Bronchial epithelial cell (primary cell): ENCODE measurements around the gene SLC36A4. TPM values are rescaled to one million over a fixed set of nuclear protein-coding genes. Genes with fewer than 3 reads are reported as not detected.

ENCODE experiments used
- DNase-seq: peaks from one replicate; pipeline ENCODE4 v3.0.0-alpha.2; 2010; ENCODE audit warnings: low read depth
- FAIRE-seq: peaks from 2 replicates; lab custom pipeline; 2011; peaks lifted over from hg19 to GRCh38; lab: Jason Lieb, UNC
- H3K27me3 ChIP-seq: 2 replicates; pipeline ENCODE4 v1.5.1; 2011; ENCODE audit warnings: low read length; ENCODE audit not compliant: control insufficient read depth, insufficient read depth
- H3K36me3 ChIP-seq: 2 replicates; pipeline ENCODE4 v1.5.1; 2011; ENCODE audit warnings: low read length; ENCODE audit not compliant: control insufficient read depth, insufficient read depth
- H3K4me3 ChIP-seq: 2 replicates; pipeline ENCODE4 v1.5.1; 2011; ENCODE audit warnings: mild to moderate bottlenecking, low read depth, low read length, control low read depth
- total RNA-seq: library from RNA; depleted of rRNA; stranded (reverse); fragments of >200 nt; gene quantifications from 2 replicates; pipeline ENCODE4 v1.2.1, GENCODE V29; 2014
- TF ChIP-seq, protein P1 (sequence below): IDR thresholded peaks from 2 replicates; pipeline ENCODE4 v1.5.1; 2011; ENCODE audit warnings: mild to moderate bottlenecking, moderate library complexity, low read length, control low read depth, inconsistent platforms; ENCODE audit not compliant: insufficient read depth, severe bottlenecking

SLC36A4 gene
- total RNA-seq, 1 donor from 2014 or later: 4.2 TPM

DNA sequence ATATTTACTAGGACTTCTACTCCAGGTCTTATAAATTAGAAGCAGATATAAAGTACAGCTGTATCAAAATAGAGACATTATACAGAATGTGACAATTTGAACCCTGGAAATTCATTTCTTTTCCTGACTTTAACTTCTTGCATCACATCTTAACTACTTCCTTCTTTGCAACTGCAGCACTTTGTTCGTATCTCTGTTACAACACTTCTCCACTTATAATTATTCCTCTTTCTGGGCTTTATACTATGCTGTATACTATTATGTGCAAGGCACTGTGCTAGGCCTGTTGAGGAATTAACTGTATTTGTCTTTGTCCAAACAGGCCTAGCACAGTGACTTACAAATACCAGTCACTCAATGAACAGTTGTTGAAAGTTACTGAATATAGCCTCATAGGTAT, 1.8 kb upstream of the SLC36A4 start:
- Histone ChIP-seq H3K4me3 (no peak overlapping the region), H3K27me3 (no peaks in the 10 kb centered on the region), H3K36me3 (no peaks in the 10 kb centered on the region)
- TF ChIP-seq, protein P1, sequence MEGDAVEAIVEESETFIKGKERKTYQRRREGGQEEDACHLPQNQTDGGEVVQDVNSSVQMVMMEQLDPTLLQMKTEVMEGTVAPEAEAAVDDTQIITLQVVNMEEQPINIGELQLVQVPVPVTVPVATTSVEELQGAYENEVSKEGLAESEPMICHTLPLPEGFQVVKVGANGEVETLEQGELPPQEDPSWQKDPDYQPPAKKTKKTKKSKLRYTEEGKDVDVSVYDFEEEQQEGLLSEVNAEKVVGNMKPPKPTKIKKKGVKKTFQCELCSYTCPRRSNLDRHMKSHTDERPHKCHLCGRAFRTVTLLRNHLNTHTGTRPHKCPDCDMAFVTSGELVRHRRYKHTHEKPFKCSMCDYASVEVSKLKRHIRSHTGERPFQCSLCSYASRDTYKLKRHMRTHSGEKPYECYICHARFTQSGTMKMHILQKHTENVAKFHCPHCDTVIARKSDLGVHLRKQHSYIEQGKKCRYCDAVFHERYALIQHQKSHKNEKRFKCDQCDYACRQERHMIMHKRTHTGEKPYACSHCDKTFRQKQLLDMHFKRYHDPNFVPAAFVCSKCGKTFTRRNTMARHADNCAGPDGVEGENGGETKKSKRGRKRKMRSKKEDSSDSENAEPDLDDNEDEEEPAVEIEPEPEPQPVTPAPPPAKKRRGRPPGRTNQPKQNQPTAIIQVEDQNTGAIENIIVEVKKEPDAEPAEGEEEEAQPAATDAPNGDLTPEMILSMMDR: no peak
- DNase-seq (no peak), FAIRE-seq (no peak)

DNA sequence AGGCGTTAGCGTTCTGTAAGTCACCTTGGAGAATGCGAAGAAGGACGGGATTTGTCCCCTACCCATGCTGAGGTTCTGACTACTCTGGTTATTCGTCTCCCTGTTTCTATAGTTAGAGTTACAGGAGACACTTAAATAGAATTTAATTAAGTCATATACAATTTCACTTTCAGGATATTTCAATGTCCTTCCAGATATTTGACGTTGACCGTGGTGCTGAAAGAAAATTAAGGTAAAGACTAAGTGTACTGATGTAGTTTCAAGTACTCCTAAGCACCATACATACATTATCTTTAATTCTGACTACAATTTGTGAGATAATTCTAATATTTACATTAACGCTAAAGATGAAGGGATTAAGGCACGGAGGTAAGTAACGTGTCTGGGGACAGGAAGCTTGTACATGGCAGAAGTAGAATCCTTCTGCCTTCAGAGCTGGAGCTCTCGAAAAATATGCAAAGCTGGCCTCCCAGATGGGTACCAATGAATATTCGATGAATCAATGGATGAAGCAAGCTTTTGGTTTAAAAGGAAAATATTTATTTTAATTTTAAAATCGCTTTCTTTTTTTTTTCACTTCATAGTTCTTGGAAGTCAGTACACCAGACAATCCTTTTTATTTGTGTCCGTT, 539 bp upstream of the SLC36A4 start:
- no peaks in the 10 kb centered on the region for H3K27me3 ChIP-seq
- no peak for FAIRE-seq
- TF ChIP-seq, protein P1: no peak
- peak overlapping the region; percentile 55 for H3K4me3 ChIP-seq
- DNase-seq: peak; percentile 51
- H3K36me3 ChIP-seq: no peaks in the 10 kb centered on the region

DNA sequence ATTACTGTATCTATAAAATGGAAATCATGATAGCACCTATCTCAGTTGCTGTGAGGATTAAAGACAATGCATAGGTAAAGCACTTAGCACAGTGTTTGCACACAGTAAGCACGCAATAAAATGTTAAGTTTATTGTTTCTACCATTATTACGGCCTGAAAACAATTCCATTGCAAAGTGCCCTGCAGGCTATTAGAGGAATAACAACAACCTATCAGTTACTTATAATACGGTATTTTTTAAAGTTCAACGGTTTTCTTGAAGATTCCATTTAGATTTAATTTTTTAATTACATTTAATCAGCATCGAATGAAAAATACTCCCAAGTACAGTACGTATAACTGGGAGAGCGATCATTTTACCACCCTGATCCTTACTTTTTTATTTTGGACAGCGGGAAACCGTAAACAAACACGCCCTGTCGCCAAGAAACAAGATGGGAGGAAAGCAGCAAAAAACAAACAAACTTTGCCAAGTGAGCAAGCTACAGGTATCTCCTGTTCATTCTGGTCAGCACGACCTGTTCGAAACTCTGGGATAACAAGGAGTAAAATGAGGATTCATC, 893 bp downstream of the SLC36A4 start:
- H3K27me3 ChIP-seq: no peaks in the 10 kb centered on the region
- DNase-seq: no peak
- FAIRE-seq: no peak
- H3K4me3 ChIP-seq: peak overlapping the region; percentile 55
- TF ChIP-seq, protein P1: peak; percentile 14
- H3K36me3 ChIP-seq: no peaks in the 10 kb centered on the region

DNA sequence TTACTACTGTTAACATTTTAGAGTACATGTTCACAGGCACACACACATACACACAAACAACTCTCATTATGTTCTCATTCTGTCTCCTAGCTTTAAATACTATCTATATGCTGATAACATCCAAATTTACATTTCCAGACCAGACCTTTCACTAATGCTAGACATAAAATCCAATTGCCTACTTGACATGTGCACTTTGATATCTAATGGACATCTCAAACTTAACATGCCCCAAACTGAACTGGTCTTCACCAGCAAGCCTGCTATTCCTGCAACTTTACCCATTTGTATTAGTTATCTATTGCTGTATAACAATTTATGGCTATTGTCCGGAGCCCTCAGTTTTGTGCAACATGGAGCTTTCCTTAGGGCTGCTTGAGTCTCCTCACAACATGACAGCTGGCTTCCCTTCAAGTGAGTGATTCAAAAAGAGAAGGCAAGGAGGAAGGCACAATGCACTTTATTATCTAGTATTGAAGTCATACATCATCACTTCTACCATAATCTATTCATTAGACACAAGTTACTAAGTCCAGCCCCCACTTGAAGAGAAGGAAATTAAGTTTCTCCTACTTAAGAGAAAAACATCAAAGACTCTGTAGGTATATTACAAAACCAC, 3.0 kb downstream of the SLC36A4 start:
- H3K4me3 ChIP-seq: no peak overlapping the region
- no peaks in the 10 kb centered on the region for H3K27me3 ChIP-seq
- FAIRE-seq (no peak), DNase-seq (no peak)
- H3K36me3 ChIP-seq: no peaks in the 10 kb centered on the region
- TF ChIP-seq, protein P1: no peak

DNA sequence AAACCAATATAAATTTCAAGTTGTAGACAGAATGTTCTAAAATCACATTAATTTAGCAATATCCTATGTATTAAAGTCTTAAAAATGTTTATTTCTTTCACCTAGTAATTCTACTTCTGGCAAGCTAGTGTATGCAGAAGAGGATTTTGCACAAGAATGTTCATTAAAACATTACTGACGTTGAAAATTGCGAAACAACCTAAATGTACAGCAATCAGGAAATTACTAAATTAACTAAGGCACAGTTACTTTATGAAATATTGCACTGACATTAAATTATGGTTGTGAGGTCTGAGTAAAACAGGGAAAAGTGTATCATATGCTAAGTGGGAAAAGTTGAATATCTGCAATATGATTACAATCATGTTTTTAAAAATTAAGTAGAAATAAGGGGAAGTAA, 4.1 kb downstream of the SLC36A4 start:
- TF ChIP-seq, protein P1: no peak
- Histone ChIP-seq H3K27me3 (no peaks in the 10 kb centered on the region), H3K4me3 (no peak overlapping the region), H3K36me3 (no peaks in the 10 kb centered on the region)
- no peak for FAIRE-seq
- no peak for DNase-seq
